Hypothalamus (tissue), 51 donors: Measurements from ENCODE around the gene ERH.
"Not testable (repeated sequence)": the region's sequence is repeated elsewhere in the genome, so short reads cannot be mapped to it uniquely, and the experiment has no call there.

Source experiments
- DNase-seq, 51 donors: peaks; one replicate each; lab custom pipeline; 2025; lab: John Stamatoyannopoulos, UW

The ERH gene

DNA sequence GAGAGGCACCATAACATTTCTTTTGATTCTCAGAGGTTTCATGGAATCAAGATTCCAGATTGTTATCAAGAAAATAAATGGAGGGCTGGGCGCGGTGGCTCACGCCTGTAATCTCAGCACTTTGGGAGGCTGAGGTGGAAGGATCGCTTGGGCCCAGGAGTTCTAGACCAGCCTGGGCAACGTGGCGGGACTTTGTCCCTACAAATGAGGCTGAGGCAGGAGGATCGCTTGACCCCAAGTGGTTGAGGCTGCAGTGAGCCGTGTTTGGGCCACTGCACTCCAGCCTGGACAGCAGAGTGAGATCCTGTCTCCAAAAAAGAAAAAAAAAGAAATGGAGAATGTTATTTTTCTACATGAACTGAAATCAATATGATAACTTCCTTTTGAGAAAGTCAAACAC is 1.7 kb upstream of the ERH start:
- no peak for DNase-seq

DNA sequence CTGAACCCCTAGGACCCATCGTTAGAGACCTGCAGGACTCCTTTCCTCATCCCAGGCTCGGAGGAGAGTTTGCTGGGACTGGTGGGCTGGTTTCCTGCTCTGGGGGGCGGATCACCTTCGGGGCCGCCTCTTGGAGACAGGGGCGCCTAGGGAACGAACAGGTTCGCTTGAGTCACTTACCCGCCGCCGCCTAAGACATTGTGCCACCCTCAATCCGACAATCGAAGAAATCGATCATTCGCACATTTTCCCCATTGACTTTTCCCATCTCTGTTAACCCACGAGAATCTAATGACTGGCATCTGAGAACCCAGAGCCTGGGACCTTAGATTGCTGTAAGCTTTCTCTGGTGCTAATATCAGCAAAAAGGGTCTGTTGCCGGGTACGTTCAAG is 715 bp upstream of the ERH start:
- DNase-seq: peak in 2 of 51 donors; percentile 16 to 17

DNA sequence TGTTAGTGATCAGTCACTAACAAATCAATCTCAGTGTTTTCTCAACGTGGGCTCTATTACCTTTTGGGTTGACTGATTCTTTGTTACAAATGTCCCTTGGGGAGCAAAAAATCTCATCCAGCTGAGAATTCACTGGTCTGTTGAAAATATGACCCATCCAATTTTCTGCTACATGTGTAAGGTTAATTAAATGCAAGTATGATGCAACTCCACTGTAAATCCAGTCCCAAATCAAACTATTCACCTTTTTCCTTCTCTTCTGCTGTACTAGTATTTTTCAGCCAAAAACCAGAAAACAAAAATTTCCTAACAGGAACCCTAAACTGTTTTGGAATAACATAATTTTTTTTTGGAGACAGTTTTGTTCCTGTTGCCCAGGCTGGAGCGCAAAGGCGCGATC is 2.2 kb downstream of the ERH start:
- no peak for DNase-seq

DNA sequence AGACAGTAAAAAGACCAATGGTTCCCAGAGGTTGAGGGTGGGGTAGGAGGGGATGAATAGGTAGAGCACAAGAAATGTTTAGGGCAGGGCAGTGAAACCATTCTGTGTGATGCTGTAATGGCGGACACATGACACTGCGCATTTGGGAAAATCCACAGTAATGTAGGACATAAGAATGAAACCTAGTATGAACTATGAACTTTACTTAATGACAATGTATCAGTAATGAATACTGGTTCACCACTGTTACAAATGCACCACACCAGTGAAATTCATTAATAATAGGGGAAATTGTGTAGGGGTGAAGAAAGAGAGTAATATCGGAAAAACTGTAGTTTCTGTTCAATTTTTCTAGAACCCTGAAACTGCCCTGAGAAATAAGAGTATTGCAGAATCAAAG is 5.6 kb downstream of the ERH start:
- no peak for DNase-seq

DNA sequence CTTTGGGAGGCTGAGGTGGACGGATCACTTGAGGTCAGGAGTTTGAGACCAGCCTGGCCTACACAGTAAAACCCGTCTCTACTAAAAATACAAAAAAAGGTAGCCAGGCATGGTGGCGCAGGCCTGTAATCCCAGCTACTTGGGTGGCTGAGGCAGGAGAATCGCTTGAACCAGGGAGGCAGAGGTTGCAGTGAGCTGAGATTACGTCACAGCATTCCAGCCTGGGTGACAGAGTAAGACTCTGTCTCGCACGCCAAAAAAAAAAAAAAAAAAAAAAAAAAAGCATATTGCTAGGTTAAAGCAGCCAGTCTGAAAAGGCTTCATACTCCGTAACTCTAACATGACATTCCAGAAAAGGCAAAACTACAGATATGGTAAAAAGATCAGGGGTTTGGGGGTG is 6.7 kb downstream of the ERH start:
- not testable (repeated sequence) for DNase-seq

DNA sequence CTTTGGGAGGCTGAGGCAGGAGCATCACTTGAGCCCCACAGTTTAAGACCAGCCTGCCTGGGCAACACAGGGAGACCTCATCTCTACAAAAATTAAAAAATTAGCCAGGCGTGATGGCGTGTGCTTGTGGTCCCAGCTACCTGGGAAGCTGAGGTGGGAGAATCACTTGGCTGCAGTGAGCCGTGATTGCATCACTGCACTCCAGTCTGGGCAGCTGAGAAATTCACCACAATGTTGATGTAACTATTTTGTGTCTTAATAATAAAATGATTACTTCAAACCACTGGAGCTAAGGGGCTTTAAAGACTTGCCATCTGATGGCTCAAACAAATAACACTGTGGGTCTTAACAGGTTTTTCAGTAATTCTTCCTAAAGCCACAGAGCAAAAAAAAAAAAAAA is 10.8 kb downstream of the ERH start:
- no peak for DNase-seq

DNA sequence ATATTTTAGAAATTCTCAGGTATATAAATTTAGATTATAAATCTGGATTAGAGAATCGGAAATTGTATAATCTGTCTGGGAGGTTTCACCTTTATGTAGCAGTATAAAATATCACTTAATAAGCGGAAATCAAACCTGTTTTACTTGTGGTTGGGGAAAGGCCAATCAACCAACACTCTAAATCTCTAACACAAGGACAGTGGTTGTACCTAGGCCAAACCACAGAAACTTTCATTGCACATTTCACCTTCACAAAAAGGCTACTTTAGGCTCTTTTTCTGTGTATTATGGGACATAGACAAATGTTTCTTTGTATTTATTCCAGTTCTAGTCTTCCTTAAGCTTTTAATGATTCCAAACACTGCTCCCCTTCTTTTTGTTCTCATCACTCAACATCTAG is 19.8 kb downstream of the ERH start:
- DNase-seq: no peak

DNA sequence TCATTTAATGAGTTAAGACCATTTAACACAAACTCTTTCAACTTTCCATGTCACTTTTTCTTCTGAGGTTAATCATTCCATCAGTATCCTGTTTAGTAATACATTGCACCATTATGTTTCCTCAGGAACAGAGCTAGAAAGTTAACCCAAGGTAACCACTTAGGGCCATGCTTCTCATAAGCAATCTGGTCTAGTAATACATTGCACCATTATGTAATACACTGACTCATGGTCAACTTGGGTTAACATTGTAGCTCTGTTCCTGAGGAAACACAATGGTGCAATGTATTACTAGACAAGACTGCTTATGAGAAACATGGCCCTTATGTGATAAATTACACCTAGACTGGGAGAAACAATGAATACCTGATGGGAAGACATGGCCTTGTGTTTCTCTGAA is 21.7 kb downstream of the ERH start:
- DNase-seq: no peak

DNA sequence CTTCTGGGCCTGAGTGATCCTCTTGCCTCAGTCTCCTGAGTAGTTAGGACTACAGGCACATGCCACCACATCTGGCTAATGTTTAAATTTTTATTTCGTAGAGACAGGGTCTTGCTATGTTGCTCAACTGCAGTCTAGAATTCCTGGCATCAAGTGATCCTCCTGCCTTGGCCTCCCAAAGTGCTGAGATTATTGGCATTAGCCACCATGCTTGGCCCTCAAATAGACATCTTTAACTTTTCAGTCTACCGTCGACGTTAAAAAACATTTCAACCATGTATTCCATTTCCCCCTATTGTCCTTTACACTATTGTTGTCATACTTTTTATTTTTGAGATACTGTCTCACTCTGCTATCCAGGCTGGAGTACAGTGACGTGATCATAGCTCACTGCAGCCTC is 22.4 kb downstream of the ERH start:
- DNase-seq: no peak

DNA sequence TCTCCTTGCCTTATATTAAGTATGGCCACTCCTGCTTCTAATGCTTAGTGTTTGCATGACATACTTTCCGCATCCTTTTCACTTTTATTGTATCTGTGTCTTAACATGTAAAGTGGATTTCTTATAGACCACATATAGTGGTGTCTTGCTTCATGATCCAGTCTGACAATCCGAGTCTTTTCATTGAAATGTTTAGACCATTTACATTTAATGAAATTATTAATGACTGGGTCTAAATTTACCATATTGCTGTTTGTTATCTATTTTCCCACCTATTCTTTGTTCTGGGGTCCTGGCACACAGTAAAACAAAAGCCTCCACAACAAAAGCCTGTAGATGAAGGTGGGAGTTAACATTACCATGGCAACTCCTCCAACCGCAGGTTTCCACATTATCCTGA is 22.9 kb downstream of the ERH start:
- DNase-seq: no peak

DNA sequence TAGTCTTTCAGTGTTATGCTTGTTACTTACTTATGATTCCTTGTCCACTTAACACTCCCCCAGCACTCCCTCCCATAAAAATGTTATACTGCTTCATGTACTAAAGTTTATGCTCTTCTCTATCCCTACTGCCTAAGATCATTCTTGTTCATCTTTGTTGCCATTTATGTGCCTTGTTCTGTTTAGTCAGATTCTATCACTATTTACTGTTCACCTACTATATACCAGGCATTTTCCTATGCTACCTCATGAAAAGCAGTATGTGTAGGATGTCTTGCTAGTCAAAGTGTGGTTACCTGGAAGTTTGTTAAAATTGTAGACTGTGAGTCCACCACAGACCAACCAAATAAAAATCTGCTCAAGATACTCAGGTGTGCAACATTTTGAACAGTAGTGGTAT is 23.9 kb downstream of the ERH start:
- no peak for DNase-seq

DNA sequence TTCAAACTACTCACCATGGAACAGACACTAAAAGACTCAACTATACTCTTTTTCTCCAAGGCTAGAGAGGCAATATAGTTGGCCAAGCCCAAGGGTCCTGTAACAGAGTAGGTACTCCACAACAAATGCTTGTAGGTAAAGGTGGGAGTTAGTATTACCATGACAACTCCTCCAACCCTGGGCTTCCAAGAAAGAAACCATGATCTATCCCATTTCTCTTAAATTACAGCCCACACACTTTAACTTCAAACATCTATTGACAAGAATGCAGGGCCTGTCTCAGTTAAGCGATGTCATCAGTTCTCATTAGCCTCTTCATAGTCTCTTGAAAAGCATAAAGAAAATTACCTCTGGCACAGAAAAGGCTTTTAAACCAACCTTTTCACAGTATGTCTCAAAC is 25.0 kb downstream of the ERH start:
- no peak for DNase-seq

DNA sequence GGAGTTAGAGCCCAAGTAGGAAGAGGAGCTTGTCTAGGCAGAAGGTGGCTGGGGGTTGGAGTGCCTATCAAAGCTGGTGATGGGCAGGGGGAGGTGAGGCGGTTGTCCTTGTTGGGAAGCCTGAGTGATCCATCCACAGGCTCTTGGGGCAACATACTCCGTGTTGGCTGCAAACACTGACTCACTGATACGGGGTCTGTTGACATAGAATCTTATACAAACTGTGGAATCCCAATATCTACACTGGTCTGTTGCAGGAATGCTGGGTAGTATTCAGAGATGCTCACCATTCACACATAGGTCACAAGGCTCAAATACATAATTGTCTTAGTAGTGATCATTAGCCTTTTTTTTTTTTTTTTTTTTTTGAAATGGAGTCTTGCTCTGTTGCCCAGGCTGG is 26.0 kb downstream of the ERH start:
- DNase-seq: no peak

DNA sequence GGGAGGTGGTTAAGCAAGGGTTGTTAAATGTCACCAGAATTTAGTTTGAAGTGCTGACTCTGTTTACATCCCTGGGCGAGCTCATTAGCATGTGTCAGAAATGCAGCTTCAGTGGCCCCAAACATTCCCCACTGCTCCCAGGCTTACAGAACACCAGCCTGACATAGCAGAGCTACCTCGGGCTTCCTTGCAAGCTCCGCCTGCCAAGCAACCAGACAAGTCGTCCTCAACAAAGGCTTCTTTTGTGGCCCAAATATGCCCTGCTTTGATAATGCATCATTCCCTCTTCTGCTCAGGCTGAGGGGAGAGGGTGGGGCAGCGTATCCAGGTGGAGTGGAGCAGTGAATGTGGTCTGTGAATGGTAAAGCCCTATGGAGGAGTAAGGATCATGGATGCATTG is 28.0 kb downstream of the ERH start:
- DNase-seq: no peak

DNA sequence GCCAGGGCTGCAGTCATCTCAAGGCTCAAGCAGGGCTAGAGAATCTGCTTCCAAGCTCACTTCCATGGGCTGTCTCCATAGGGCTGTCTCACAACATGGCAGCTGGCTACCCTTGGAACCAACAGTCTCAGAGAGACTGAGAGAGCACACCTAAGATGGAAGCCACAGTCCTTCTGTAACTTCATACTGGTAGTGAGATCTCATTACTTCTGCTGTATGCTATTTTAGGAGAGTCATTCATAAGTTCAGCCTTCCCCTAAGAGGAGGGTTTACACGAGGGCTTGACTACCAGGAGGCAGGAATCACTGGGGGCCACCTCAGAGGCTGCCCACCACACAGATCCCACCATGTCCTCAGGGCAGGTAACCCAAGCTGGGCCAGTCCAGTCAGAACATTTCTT is 29.7 kb downstream of the ERH start:
- DNase-seq: no peak

DNA sequence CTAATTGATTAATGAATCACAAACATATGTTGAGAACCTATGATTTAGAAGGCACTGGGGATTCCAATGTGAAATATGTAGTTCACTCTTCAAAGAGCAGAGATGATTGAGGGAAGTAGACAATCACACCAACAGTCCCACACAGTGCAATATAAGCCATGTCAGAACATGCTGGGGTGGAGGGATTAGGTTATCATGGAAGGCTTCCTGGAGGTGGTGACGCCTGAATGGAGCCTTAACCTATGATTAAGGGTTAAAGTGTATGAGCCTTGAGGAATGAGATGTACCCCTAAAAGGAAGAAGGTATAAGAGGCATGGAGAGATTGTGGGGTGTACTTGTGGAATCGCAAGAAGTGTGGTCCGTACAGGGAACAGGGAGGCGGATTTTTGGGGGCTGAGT is 31.3 kb downstream of the ERH start:
- DNase-seq: no peak

DNA sequence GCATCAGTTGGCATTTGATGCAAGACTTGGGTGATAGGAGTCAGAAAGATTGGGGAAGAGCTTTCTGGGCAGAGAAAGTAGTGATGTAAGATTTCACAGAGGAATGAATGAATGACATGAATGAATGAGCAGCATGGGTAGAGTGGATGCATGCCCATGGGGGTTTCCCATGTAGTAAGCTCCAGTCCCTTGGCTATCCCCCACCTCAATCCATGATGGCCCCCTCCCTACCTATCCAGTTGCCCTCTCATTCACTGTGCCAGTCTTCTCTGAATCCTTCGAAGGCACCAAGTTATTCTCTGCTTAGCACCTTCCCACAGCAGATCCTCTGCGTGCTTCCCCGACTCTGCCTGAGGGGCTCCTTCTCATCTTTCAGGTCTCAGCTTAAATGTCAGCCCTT is 32.0 kb downstream of the ERH start:
- no peak for DNase-seq

DNA sequence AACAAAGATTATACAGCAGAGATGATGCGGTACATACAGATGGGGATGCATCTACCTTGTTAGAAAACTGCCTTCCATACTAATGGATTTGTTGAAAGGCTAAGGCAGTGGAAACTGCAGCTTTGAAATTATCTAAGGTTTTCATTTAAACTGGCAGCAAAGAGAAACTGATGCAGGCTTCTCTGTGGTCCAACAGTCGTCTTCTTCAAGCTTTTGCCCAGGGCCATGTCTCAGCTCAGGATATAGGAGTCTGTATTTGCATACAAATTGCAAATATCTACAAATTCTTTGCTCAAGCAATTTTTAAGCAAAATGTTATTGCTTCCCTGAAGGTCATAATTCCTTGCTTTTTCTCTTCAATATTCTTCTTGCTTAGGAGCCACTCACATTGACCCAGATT is 33.7 kb downstream of the ERH start:
- no peak for DNase-seq

DNA sequence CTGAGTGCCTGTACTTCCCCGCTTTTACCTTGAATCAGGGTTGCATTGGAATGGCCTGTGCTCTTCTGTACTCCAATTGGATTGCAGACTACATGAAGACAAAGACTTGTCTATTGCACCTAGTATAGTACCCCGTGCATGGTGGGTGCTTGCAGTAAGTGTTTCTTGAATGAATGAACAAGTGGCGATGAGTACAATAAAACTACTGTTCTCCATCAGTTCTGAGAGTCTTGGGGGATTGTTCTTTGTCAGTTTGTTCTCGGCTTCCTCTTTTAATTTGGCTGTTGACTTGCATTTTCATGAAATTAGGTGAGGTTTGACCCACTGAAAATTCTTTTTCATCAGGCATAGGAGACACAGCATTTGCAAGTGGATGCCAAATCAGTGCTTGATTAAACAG is 34.1 kb downstream of the ERH start:
- DNase-seq: peak in 1 of 51 donors; percentile 18

DNA sequence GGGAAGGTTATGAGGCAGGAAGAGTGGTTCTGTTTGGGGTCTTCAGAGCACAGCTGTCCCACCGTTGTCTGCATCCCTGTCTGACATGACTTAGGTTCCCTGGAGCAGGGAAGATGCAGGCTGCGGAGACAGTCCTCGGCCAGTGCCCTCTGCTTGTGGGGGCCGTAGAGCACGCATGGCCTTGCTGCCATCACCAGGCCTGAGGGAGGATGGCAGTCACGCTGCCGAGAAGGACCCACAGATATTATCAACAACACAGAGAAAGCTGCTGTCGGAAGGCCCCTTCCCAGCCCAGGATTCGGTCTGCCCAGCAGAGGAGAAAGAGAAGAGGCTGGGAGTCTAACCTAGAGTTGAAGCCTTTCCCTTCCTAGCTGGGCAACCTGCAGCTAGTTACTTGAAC is 35.0 kb downstream of the ERH start:
- peak in 41 of 51 donors; percentile 6 to 70 (median 34) for DNase-seq

DNA sequence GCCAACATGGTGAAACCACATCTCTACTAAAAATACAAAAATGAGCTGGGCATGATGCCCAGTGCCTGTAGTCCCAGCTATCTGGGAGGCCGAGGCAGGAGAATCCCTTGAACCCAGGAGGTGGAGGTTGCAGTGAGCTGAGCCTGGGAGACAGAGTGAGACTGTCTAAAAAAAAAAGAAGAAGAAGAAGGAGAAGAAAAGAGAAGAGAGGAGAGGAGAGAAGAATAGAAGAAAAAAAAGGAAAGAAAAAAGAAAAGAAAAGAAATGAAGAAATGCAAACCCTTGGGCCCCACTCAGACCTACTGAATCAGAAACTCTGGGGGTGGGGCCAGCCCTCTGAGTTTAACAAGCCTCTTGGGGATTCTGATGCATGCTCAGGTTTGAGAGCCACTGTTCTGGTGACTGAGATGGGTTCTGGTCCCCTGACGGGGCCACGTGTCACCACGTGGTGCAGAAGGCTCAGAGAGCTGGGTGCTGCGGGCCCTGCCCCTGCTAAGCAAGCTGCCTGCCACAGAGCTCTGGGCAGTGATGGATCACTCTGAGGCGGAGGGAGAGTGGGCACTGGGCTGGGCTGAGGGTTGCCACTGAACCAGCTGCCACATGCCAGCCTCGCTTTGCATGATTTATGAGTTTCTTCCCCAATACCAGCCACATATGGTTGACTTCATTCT is 37.5 kb downstream of the ERH start:
- DNase-seq: no peak

DNA sequence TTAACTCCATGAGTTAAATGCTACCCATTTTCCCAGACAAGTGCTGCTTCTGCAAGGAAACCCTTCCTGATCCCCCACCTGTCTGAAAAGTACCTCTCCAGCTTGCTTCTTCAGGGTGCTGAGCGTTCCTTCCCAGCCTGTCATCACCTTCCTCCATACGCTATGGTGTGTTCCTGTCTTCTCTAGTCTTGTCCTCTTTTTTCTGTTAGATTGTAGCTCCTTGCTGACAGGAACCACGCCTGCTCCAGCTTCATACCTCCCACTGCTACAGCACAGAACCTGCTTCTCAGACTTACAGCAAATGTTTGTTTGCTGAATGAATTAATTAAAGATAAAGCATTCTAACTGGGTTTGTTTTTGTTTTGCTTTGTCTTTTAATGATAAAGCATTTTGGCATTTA is 39.1 kb downstream of the ERH start:
- DNase-seq: peak in 1 of 51 donors; percentile 19

DNA sequence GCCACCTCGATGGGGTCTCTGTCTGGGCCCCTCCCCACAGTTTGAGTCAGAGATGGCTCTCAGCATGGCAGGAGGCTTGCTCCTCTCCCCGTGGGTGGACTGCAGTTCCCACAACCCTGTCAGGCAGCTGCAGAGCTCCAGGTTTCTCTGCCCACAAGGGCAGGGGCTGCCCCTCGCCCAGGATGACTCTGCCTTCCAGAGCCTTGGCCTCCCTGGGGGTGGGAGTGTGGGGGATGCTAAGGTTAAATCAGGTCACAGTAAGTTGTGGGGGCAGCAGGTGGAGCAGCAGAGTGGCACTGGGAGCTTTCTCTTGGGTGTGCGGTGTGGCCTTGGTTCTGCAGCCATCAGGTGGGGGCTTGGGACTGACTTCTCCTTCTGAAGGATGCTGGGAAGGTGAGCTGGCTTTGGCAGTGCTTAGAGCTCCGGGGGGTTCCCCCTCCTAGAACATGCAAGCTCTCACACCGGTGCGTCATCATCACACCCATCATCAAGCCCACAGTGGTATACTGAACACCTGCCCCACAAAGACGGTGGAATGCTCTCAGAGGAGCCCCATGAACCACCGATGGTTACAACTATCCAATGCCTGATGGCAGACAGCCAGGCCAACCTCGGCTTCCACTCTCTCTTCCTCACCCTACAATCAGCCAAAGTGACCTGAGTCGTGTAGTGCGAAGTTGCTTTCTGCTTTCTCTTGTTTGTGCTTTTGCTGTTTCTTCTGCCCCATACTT is 39.7 kb downstream of the ERH start:
- peak in 1 of 51 donors; percentile 31 for DNase-seq
